ENCODE results near the gene MIS18A.
A peak's percentile ranks its signal among the peaks of the same experiment; 100 is the strongest.

The MIS18A gene

GRCh38 chr21:32249511-32250280 lies 29.2 kb downstream of the MIS18A start:
- DNase-seq = no peak

GRCh38 chr21:32248571-32249461 lies 30.0 kb downstream of the MIS18A start:
- DNase-seq = peak; percentile 72

GRCh38 chr21:32246571-32247140 lies 32.2 kb downstream of the MIS18A start:
- DNase-seq = no peak

- DNase-seq = no peak
Observed at GRCh38 chr21:32245971-32246370, 32.9 kb downstream of the MIS18A start.

GRCh38 chr21:32240851-32241687 lies 37.8 kb downstream of the MIS18A start:
- no peak for DNase-seq

GRCh38 chr21:32239551-32239950 lies 39.3 kb downstream of the MIS18A start:
- DNase-seq = no peak

GRCh38 chr21:32238063-32238462 lies 40.8 kb downstream of the MIS18A start:
- DNase-seq = no peak

- DNase-seq = no peak
Observed at GRCh38 chr21:32237021-32237420, 41.8 kb downstream of the MIS18A start.

- no peak for DNase-seq
Observed at GRCh38 chr21:32233722-32234301, 45.0 kb downstream of the MIS18A start.

- DNase-seq = no peak
Observed at GRCh38 chr21:32233055-32233546, 45.7 kb downstream of the MIS18A start.

GRCh38 chr21:32226444-32226843 lies 52.4 kb downstream of the MIS18A start:
- no peak for DNase-seq

Measured in DMS 273 treated with DMSO at 0.1 percent for 48 hours (cell line).